ENCODE results near the gene LDB3. TPM values are rescaled to one million over a fixed set of nuclear protein-coding genes. Genes with fewer than 3 reads are reported as not detected.
"Not testable (repeated sequence)": the region's sequence is repeated elsewhere in the genome, so short reads cannot be mapped to it uniquely, and the experiment has no call there.

LDB3 gene
- total RNA-seq, 2 donors from 2014 or later: 0.66 to 0.78 TPM

- intact Hi-C loops (cut with DNase I): no loop called here
- DNase-seq: no peak
- no peaks in the 10 kb centered on the region for H3K9me3 ChIP-seq
- TF ChIP-seq POLR2A (IDR thresholded peaks at IDR 0.05) (no peak), CTCF (IDR thresholded peaks at IDR 0.05) (no peak)
- WGBS, 2 donors: 75 to 82% methylated on average over 5 to 8 of the region's 8 CpGs
- no peaks in the 10 kb centered on the region for H3K27me3 ChIP-seq
- peak; percentile 15 for ATAC-seq
- no peaks in the 10 kb centered on the region for H3K36me3 ChIP-seq (replicated peaks in 1 of 2; ENCODE audit: insufficient read depth in 1 of 2, low read depth in 2 of 2)
- no peaks in the 10 kb centered on the region for H3K4me1 ChIP-seq
- no peak overlapping the region for H3K4me3 ChIP-seq
- no peak overlapping the region for H3K27ac ChIP-seq
Measured at GRCh38 chr10:86733260-86733671, 65.0 kb downstream of the LDB3 start.

DNA sequence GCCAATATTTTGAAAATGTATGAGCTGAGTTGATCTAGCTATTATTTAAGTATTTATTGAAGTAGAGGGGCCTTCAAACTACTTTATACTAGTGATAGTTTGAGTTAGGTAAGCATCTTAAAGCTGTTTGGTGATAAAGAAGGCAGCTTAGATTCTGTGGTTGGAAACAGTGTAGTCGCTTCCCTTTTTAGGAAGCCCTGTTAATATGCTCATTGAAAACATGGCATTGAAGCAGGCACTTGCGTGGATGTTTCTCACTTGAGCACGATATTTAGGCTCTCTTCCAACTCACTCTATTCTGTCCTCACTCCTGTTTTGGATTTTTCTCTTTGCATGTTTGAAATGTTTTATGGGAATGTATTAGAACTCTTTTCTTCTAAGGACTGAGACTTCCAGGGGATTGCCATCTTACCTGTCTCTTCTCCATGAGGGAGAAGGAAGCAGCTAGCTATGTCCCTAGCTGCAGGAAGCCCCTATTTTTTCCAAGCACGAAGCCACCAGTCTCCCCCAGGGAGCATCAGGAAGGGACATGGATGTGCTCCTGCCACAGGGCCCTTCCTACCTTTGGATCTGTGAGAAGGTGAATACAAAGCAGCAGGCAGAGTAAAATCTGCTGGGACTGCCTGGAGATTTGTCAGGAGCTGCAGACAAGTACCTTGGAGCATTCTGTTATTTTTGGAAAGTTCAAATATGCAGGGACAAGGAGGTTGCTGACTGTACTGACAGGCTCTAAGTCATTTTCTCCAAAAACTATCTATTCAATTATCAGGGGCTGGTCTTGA lies 66.1 kb downstream of the LDB3 start:
- intact Hi-C loops (cut with DNase I): no loop called here
- Histone ChIP-seq H3K4me1 (no peaks in the 10 kb centered on the region), H3K36me3 (replicated peaks in 1 of 2; ENCODE audit: insufficient read depth in 1 of 2, low read depth in 2 of 2) (no peaks in the 10 kb centered on the region), H3K9me3 (no peaks in the 10 kb centered on the region), H3K4me3 (no peak overlapping the region), H3K27me3 (no peaks in the 10 kb centered on the region), H3K27ac (no peak overlapping the region)
- DNase-seq (no peak), ATAC-seq (no peak)
- 60 to 65% methylated on average over 4 of the region's 4 CpGs for WGBS, 2 donors
- TF ChIP-seq CTCF (IDR thresholded peaks at IDR 0.05) (no peak), POLR2A (IDR thresholded peaks at IDR 0.05) (no peak)

GRCh38 chr10:86735278-86735677 lies 67.0 kb downstream of the LDB3 start:
- H3K27ac ChIP-seq; intact Hi-C loops (cut with DNase I); DNase-seq; H3K27me3 ChIP-seq; ATAC-seq; H3K9me3 ChIP-seq; H3K4me1 ChIP-seq; H3K4me3 ChIP-seq; H3K36me3 ChIP-seq (replicated peaks in 1 of 2; ENCODE audit: insufficient read depth in 1 of 2, low read depth in 2 of 2): not testable (repeated sequence)
- WGBS, 2 donors: 93 to 98% methylated on average over 4 of the region's 4 CpGs

DNA sequence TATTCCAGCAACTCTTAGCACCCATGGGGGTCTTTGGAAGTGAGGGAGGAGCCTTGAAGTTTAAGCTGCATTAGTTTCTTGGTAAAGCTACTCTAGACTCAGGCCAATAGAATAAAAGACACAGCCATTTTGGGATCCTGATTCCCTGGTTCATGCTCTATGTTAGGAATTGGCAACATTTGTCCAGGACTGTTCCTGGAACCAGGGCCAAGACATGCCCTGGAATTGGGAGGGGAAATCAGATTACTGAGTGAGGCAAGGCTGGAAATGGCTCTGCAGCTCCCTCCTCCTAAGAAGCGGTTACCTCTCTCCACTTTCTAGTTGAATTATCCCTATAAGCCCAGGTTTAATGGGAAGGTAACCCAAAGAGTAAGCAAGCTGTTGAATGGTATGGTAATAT lies 73.9 kb downstream of the LDB3 start:
- no peak overlapping the region for H3K27ac ChIP-seq
- ATAC-seq (no peak), DNase-seq (no peak)
- H3K36me3 ChIP-seq (replicated peaks in 1 of 2; ENCODE audit: insufficient read depth in 1 of 2, low read depth in 2 of 2): no peaks in the 10 kb centered on the region
- intact Hi-C loops (cut with DNase I): no loop called here
- no peak for TF ChIP-seq POLR2A (IDR thresholded peaks at IDR 0.05)
- TF ChIP-seq CTCF (IDR thresholded peaks at IDR 0.05): no peak
- 93 to 100% methylated on average over 1 of the region's 1 CpG for WGBS, 2 donors
- H3K27me3 ChIP-seq: no peaks in the 10 kb centered on the region
- H3K4me3 ChIP-seq: no peak overlapping the region
- H3K4me1 ChIP-seq: no peaks in the 10 kb centered on the region
- no peaks in the 10 kb centered on the region for H3K9me3 ChIP-seq

GRCh38 chr10:86744067-86744725 lies 75.9 kb downstream of the LDB3 start:
- no peaks in the 10 kb centered on the region for H3K27me3 ChIP-seq
- intact Hi-C loops (cut with DNase I): no loop called here
- no peak overlapping the region for H3K4me3 ChIP-seq
- no peak overlapping the region for H3K27ac ChIP-seq
- H3K4me1 ChIP-seq: no peaks in the 10 kb centered on the region
- WGBS, 2 donors: 77 to 79% methylated on average over 7 of the region's 7 CpGs
- no peaks in the 10 kb centered on the region for H3K36me3 ChIP-seq (replicated peaks in 1 of 2; ENCODE audit: insufficient read depth in 1 of 2, low read depth in 2 of 2)
- no peaks in the 10 kb centered on the region for H3K9me3 ChIP-seq
- no peak for ATAC-seq
- TF ChIP-seq POLR2A (IDR thresholded peaks at IDR 0.05) (no peak), CTCF (IDR thresholded peaks at IDR 0.05) (no peak)
- DNase-seq: no peak
